Heart right ventricle (tissue), 16 donors: Measurements from ENCODE around the gene ESD. TPM values are rescaled to one million over a fixed set of nuclear protein-coding genes. Genes with fewer than 3 reads are reported as not detected.

ENCODE experiments used
- ATAC-seq, 8 donors: fragments of 200-7000 bp; cut with Tn5 transposase; one replicate each; pipeline ENCODE4 v1.9.1; 2020; ENCODE audit warnings: mild to moderate bottlenecking in 8 of 8, moderate library complexity in 8 of 8, moderate number of reproducible peaks in 1 of 8
- DNase-seq, 2 donors: peaks; one replicate each; pipeline ENCODE4 v3.0.0-alpha.2; 2020
- H3K27ac ChIP-seq, 10 donors: fragments of 200-600 bp; sonication (generic) in 2 of 10; one replicate each; pipeline versions ENCODE4 v1.5.0 to v1.8.0; 2020 to 2022; ENCODE audit warnings: mild to moderate bottlenecking in 3 of 10
- H3K27me3 ChIP-seq, 7 donors: fragments of 200-600 bp; one replicate each; pipeline ENCODE4 v1.8.0; 2021 to 2022; ENCODE audit warnings: mild to moderate bottlenecking in 2 of 7
- H3K36me3 ChIP-seq, 9 donors: fragments of 200-600 bp; sonication (generic) in 1 of 9; one replicate each; pipeline versions ENCODE4 v1.5.0 to v1.8.0; 2020 to 2022; ENCODE audit warnings: mild to moderate bottlenecking in 2 of 9
- H3K4me1 ChIP-seq, 9 donors: fragments of 200-600 bp; sonication (generic) in 1 of 9; one replicate each; pipeline versions ENCODE4 v1.5.0 to v1.8.0; 2020 to 2022; ENCODE audit warnings: mild to moderate bottlenecking in 4 of 9
- H3K4me3 ChIP-seq, 10 donors: fragments of 200-600 bp; sonication (generic) in 2 of 10; one replicate each; pipeline versions ENCODE4 v1.5.0 to v1.8.0; 2020 to 2022; ENCODE audit warnings: mild to moderate bottlenecking in 7 of 10, moderate library complexity in 2 of 10
- H3K9me3 ChIP-seq, 11 donors: fragments of 200-600 bp in 10 of 11; sonication (generic) in 2 of 11; one replicate each; pipeline versions ENCODE4 v1.5.0 to v1.8.0; 2013 to 2022; ENCODE audit warnings: mild to moderate bottlenecking in 2 of 11, control low read depth in 1 of 11, moderate library complexity in 1 of 11
- CTCF ChIP-seq, 9 donors: fragments of 200-600 bp; sonication (generic) in 2 of 9; IDR thresholded peaks; one replicate each; pipeline versions ENCODE4 v1.5.0 to v1.8.0; 2021 to 2022; ENCODE audit warnings: antibody characterized with exemption in 9 of 9, mild to moderate bottlenecking in 5 of 9, moderate library complexity in 1 of 9
- WGBS, 2 donors: extraction: QIAGEN DNeasy Blood & Tissue Kit; methylation state at CpG; one replicate each; pipeline ENCODE4 v1.1.7; 2013; ENCODE audit warnings: inconsistent platforms in 1 of 2; 5-methylcytosine and 5-hydroxymethylcytosine counted together
- intact Hi-C, 10 donors: fragments of 100-400 bp; cut with DNase I; formaldehyde crosslinking; loops; one replicate each; pipeline versions ENCODE4 v1.11.1 to v1.14.2; 2022
- long read RNA-seq, 3 donors: library from polyadenylated mRNA; unstranded; transcript quantifications; one replicate each; pipeline ENCODE4 v2.0.0, GENCODE V29; 2020 to 2021
- polyA plus RNA-seq, 2 donors: library from polyadenylated mRNA; stranded (reverse); fragments of 200-250 nt; gene quantifications; one replicate each; pipeline ENCODE4 v1.2.3, GENCODE V29; 2013
- total RNA-seq, 10 donors: library from RNA; stranded (reverse); fragmentation: NEBNext Ultra II Directional in 3 of 10; extraction: Animal tissue kit (Norgen Biotek cat#: 25700) in 3 of 10; gene quantifications; one replicate each; pipeline versions ENCODE4 v1.2.1 to v1.2.4, GENCODE V29; 2021 to 2023
- donor health status: Arrhythmogenic right ventricular cardiomyopathy.
- donor health status: ischemic (EF 13 %, LVEDD 7.1; RV severe dilation, severe dysfunction).
- donor health status: healthy with polysubstance abuse.
- donor health status: DM: no; HTN: yes; CAD: no.
- donor health status: DM: no; HTN: no; CAD: no.
- donor health status: ischemic (EF 25% LVEDD 6.9; RV normal size, moderate dysfunction).
- donor health status: ischemic (EF 25% LVEDD 5.7; RV mildly dilated, moderate dysfunction).
- donor health status: healthy.
- donor health status: DM: yes; HTN: yes; CAD: no.
- donor health status: Ischemic cardiomyopathy.
- donor health status: ischemic (EF 35%, LVEDD 5.7; RV mildly dilated, moderate dysfunction).
- donor health status: nonischemic (EF 11% LVEDD 7.7; RV severe dilation, severe dysfunction).
- donor health status: DM: yes; HTN: yes; CAD: no.
- donor health status: PGD.
- donor health status: ischemic (EF 29% LVEDD 5.4; RV normal size, mild dysfunction).
- donor health status: nonischemic (EF 23%, LVEDD 6.1; RV moderate dilation, normal function).

Gene ESD, protein sequence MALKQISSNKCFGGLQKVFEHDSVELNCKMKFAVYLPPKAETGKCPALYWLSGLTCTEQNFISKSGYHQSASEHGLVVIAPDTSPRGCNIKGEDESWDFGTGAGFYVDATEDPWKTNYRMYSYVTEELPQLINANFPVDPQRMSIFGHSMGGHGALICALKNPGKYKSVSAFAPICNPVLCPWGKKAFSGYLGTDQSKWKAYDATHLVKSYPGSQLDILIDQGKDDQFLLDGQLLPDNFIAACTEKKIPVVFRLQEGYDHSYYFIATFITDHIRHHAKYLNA
- total RNA-seq, result 100 to 1,000 TPM in 7 of 10 donors, 10 to 100 TPM in 3; 92.3 to 114 (median 106) TPM
- 100 to 1,000 TPM in 1 of 2 donors, 10 to 100 TPM in 1; 44.9 to 124 TPM for polyA plus RNA-seq
- long read RNA-seq, donor 1, transcript ESD-202 (10 exons, 1,192 nt), result major isoform, 49 of 62 reads
- long read RNA-seq, donor 1, partial matches to known transcripts, result 7 of 62 reads
- long read RNA-seq, donor 1, other reads (novel, unspliced or antisense), result 6 of 62 reads
- long read RNA-seq, donor 2, transcript ESD-202 (10 exons, 1,192 nt), result major isoform, 69 of 84 reads
- long read RNA-seq, donor 2, partial matches to known transcripts, result 10 of 84 reads
- long read RNA-seq, donor 2, other reads (novel, unspliced or antisense), result 5 of 84 reads
- long read RNA-seq, donor 3, transcript ESD-202 (10 exons, 1,192 nt), result major isoform, 58 of 74 reads
- long read RNA-seq, donor 3, partial matches to known transcripts, result 10 of 74 reads
- long read RNA-seq, donor 3, other reads (novel, unspliced or antisense), result 6 of 74 reads

DNA sequence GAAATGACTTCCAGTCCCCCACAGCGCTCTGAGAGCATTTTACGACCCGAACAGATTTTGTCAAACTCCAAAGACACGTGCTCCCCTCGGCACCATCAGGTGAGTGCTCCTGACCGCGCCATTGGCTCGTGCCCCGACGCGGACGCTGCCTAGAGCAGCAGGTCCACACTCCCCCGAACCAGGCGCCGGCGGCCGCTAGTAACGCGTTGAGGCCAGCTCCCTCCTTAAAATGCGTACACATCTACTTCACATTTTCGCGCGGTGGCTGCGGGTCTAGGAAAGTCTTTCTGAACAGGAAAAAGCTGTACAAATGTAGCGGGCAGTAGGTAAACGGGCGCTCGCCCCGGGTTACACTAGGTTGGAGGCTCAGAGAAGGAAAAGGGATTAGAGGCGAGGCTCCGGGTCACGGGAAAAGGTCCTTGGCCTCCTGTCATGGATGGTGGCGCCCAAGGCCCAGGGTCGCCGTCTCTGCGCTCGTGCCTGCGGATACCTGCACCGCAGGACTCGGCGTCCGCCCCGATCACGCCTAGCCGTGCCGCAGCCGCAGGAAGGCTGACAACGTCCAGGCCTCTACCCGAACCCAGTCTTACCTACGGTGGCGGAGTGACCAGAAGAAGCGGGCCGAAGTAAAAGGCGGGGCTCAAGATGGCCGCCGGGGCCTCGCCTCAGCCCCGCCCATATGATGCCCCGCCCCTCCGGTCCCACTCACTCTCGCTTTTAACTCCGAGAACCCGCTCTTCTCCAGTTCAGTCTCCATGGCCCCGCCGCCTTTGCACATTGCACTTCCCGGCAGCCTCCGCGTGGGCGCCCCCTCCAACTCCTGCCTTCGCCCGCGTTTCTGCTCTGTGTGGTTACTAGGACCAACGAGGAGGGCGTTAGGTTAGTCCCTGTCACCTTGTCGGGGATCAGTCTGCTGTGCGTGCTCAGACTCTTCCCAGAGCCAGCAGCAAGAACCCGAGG lies at the start of gene ESD:
ESD (minus strand) TSS at position 647 of the 960 bp plus-strand sequence. CDS start 5,748 bp downstream, outside the sequence.
- intact Hi-C loops, result no loop called here
- 0 to 1% methylated on average over 77 of the region's 77 CpGs for WGBS, 2 donors
- TF ChIP-seq CTCF (IDR thresholded peaks at IDR 0.05), result peak in 2 of 9 donors; percentile 11 to 13
- peak within 1 kb of the TSS; percentile 57 to 95 (median 76) for H3K4me3 ChIP-seq
- peaks cover 2 to 46% (median 34%) of the 10 kb centered on the region in 9 donors for H3K4me1 ChIP-seq
- no peaks in the 10 kb centered on the region for H3K9me3 ChIP-seq
- H3K27ac ChIP-seq, result peak within 1 kb of the TSS; percentile 78 to 95 (median 92)
- H3K27me3 ChIP-seq, result no peaks in the 10 kb centered on the region
- H3K36me3 ChIP-seq, result peaks cover 0 to 18% (median 0%) of the 10 kb centered on the region in 9 donors
- peak; percentile 94 to 95 for DNase-seq
- ATAC-seq, result peak; percentile 99 to 100 (median 99)

GRCh38 chr13:46846726-46847125 lies 49.8 kb upstream of the ESD start:
- peaks cover 0 to 16% (median 0%) of the 10 kb centered on the region in 7 donors for H3K27me3 ChIP-seq
- H3K9me3 ChIP-seq, result no peaks in the 10 kb centered on the region
- intact Hi-C loops, result no loop called here
- ATAC-seq (no peak), DNase-seq (no peak)
- H3K4me1 ChIP-seq, result no peaks in the 10 kb centered on the region
- 80 to 87% methylated on average over 2 of the region's 2 CpGs for WGBS, 2 donors
- H3K36me3 ChIP-seq, result no peaks in the 10 kb centered on the region
- no peak overlapping the region for H3K4me3 ChIP-seq
- no peak for TF ChIP-seq CTCF (IDR thresholded peaks at IDR 0.05)
- H3K27ac ChIP-seq, result no peak overlapping the region

GRCh38 chr13:46845146-46845545 lies 48.2 kb upstream of the ESD start:
- no peak overlapping the region for H3K27ac ChIP-seq
- TF ChIP-seq CTCF (IDR thresholded peaks at IDR 0.05), result no peak
- ATAC-seq (no peak), DNase-seq (no peak)
- H3K36me3 ChIP-seq, result no peaks in the 10 kb centered on the region
- H3K9me3 ChIP-seq, result no peaks in the 10 kb centered on the region
- no peaks in the 10 kb centered on the region for H3K4me1 ChIP-seq
- peaks cover 0 to 13% (median 0%) of the 10 kb centered on the region in 7 donors for H3K27me3 ChIP-seq
- no peak overlapping the region for H3K4me3 ChIP-seq
- 86 to 92% methylated on average over 2 of the region's 2 CpGs for whole genome bisulfite sequencing, 2 donors
- intact Hi-C loops, result no loop called here
